ENCODE data around the gene PTPRK. TPM values are rescaled to one million over a fixed set of nuclear protein-coding genes. Genes with fewer than 3 reads are reported as not detected.

The PTPRK gene
- total and polyA plus RNA-seq, 2 donors (not counting 1 experiment from before 2014, with no cell fraction given): 19.4 to 75.5 TPM

DNA sequence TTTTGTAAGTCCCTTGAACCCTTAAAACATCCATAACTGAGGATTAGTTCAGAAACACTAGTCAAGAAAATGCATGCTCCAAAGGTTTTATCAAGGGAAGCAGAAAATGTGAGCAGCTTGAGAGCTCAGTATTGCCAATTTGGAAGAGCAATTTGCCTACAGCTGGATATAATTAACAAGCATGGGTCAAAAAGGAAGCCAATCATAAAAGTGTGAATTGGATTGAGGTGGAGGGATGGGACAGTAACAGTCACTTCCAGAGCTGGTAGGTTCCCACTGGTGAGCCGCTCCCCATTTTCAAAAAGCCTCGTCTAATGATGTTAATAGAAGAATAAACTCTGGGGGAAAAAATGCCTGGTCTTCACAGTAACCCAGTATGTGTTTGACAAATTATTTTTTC is 5.0 kb upstream of the PTPRK start:
- H3K9ac ChIP-seq (ENCODE audit: insufficient read depth, low read length): no peak overlapping the region
- no peaks in the 10 kb centered on the region for H3K36me3 ChIP-seq (ENCODE audit: control insufficient read depth, insufficient read depth, low read length)
- TF ChIP-seq CTCF (conservative IDR thresholded peaks at IDR 0.05 in 1 of 2, IDR thresholded peaks at IDR 0.05 in 1 of 2; ENCODE audit: low read depth in 1 of 2, low read length in 2 of 2) (no peak), EZH2 (IDR thresholded peaks at IDR 0.05; ENCODE audit: low read length, missing control alignments) (no peak)
- no peak overlapping the region for H3K4me3 ChIP-seq (replicated peaks in 1 of 4; ENCODE audit: control extremely low read depth in 1 of 4, insufficient read depth in 1 of 4, low read depth in 3 of 4, low read length in 4 of 4)
- no peak for DNase-seq (ENCODE audit: low read depth in 2 of 2)
- no peaks in the 10 kb centered on the region for H3K9me3 ChIP-seq (ENCODE audit: control insufficient read depth, insufficient read depth, low read depth, low read length)
- no peaks in the 10 kb centered on the region for H3K79me2 ChIP-seq (ENCODE audit: control insufficient read depth, insufficient read depth, low read length)
- no peaks in the 10 kb centered on the region for H3K4me1 ChIP-seq (ENCODE audit: control insufficient read depth, extremely low read depth, insufficient read depth, low read length)
- no peaks in the 10 kb centered on the region for H4K20me1 ChIP-seq (ENCODE audit: control insufficient read depth, extremely low read depth, insufficient read depth, low read length)
- H3K27me3 ChIP-seq (ENCODE audit: control insufficient read depth, insufficient read depth, low read length): no peaks in the 10 kb centered on the region
- H3K27ac ChIP-seq (ENCODE audit: insufficient read depth, low read length): no peak overlapping the region
- no peak overlapping the region for H2AFZ ChIP-seq (ENCODE audit: low read length)
- no peak overlapping the region for H3K4me2 ChIP-seq (ENCODE audit: extremely low read depth, insufficient read depth, low read length)

DNA sequence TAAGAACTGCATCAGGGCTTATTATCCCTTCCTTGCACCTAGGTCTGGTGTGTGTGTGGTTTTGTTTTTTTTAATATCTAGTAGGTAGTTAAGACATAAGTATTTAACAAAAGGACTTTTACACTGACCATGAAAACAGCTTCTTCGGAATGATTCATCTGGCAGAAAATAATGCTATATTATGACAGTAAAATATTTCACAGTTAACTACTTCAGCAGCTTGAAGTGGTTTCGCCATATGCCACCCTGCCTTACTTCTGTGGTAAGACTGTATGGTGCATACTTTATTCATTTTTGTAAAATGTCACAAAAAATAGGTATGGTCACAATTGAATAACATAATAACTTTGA is 858 bp upstream of the PTPRK start:
- no peaks in the 10 kb centered on the region for H3K9me3 ChIP-seq (ENCODE audit: control insufficient read depth, insufficient read depth, low read depth, low read length)
- H3K4me2 ChIP-seq (ENCODE audit: extremely low read depth, insufficient read depth, low read length): peak overlapping the region; percentile 86
- H3K4me3 ChIP-seq (replicated peaks in 1 of 4; ENCODE audit: control extremely low read depth in 1 of 4, insufficient read depth in 1 of 4, low read depth in 3 of 4, low read length in 4 of 4): peak overlapping the region; percentile 69 to 94 (median 80)
- TF ChIP-seq EZH2 (IDR thresholded peaks at IDR 0.05; ENCODE audit: low read length, missing control alignments): no peak
- TF ChIP-seq CTCF (conservative IDR thresholded peaks at IDR 0.05 in 1 of 2, IDR thresholded peaks at IDR 0.05 in 1 of 2; ENCODE audit: low read depth in 1 of 2, low read length in 2 of 2): no peak
- no peaks in the 10 kb centered on the region for H4K20me1 ChIP-seq (ENCODE audit: control insufficient read depth, extremely low read depth, insufficient read depth, low read length)
- peak in 1 of 2 donors; percentile 69 for DNase-seq (ENCODE audit: low read depth in 2 of 2)
- H3K27me3 ChIP-seq (ENCODE audit: control insufficient read depth, insufficient read depth, low read length): no peaks in the 10 kb centered on the region
- no peaks in the 10 kb centered on the region for H3K36me3 ChIP-seq (ENCODE audit: control insufficient read depth, insufficient read depth, low read length)
- H3K4me1 ChIP-seq (ENCODE audit: control insufficient read depth, extremely low read depth, insufficient read depth, low read length): peaks cover 16% of the 10 kb centered on the region
- peak overlapping the region; percentile 44 for H2AFZ ChIP-seq (ENCODE audit: low read length)
- H3K79me2 ChIP-seq (ENCODE audit: control insufficient read depth, insufficient read depth, low read length): peaks cover 38% of the 10 kb centered on the region
- H3K27ac ChIP-seq (ENCODE audit: insufficient read depth, low read length): peak overlapping the region; percentile 92
- peak overlapping the region; percentile 96 for H3K9ac ChIP-seq (ENCODE audit: insufficient read depth, low read length)

DNA sequence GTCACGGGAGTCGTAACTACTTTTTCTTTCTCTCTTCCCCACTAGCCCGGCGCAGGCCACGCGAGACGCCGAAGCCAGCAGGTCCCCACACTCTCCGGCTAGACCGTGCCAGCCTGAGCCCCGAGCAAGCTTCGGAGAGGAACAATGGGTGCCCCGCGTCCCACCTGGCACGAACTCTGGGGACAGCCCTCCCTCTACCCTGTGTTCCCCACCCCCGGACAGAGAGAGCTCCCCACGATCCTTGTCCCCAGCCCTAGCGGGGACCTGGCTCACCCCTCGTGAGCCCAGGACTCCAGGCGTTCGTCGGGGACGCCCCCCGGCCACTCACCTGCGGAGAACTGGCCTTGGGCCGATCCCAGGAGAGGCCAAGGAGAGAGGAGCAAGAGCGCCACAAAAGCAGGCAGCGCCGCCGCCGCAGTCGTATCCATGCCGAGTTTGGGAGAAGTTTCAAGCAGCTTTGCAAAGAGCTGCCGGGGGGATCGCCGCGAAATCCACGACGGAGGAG is 416 bp downstream of the PTPRK start:
- peaks cover 23% of the 10 kb centered on the region for H3K4me1 ChIP-seq (ENCODE audit: control insufficient read depth, extremely low read depth, insufficient read depth, low read length)
- H2AFZ ChIP-seq (ENCODE audit: low read length): peak overlapping the region; percentile 93
- TF ChIP-seq EZH2 (IDR thresholded peaks at IDR 0.05; ENCODE audit: low read length, missing control alignments) (no peak), CTCF (conservative IDR thresholded peaks at IDR 0.05 in 1 of 2, IDR thresholded peaks at IDR 0.05 in 1 of 2; ENCODE audit: low read depth in 1 of 2, low read length in 2 of 2) (no peak)
- H3K79me2 ChIP-seq (ENCODE audit: control insufficient read depth, insufficient read depth, low read length): peaks cover 50% of the 10 kb centered on the region
- peak overlapping the region; percentile 93 for H3K4me2 ChIP-seq (ENCODE audit: extremely low read depth, insufficient read depth, low read length)
- DNase-seq (ENCODE audit: low read depth in 2 of 2): no peak
- peaks cover 2% of the 10 kb centered on the region for H4K20me1 ChIP-seq (ENCODE audit: control insufficient read depth, extremely low read depth, insufficient read depth, low read length)
- no peaks in the 10 kb centered on the region for H3K27me3 ChIP-seq (ENCODE audit: control insufficient read depth, insufficient read depth, low read length)
- no peaks in the 10 kb centered on the region for H3K36me3 ChIP-seq (ENCODE audit: control insufficient read depth, insufficient read depth, low read length)
- peak overlapping the region; percentile 92 for H3K27ac ChIP-seq (ENCODE audit: insufficient read depth, low read length)
- no peaks in the 10 kb centered on the region for H3K9me3 ChIP-seq (ENCODE audit: control insufficient read depth, insufficient read depth, low read depth, low read length)
- H3K4me3 ChIP-seq (replicated peaks in 1 of 4; ENCODE audit: control extremely low read depth in 1 of 4, insufficient read depth in 1 of 4, low read depth in 3 of 4, low read length in 4 of 4): peak overlapping the region; percentile 80 to 100 (median 92)
- H3K9ac ChIP-seq (ENCODE audit: insufficient read depth, low read length): peak overlapping the region; percentile 96

All from fibroblast of lung (primary cell).